IMR-90 (cell line): ENCODE data around the gene MND1.

Experiments
- BHLHE40 ChIP-seq: fragments of 150-350 bp; IDR thresholded peaks from 2 replicates; pipeline ENCODE4 v1.6.1; 2016; ENCODE audit warnings: mild to moderate bottlenecking, low read depth, low read length
- CEBPB ChIP-seq: IDR thresholded peaks from 2 replicates; pipeline ENCODE4 v1.6.1; 2012; ENCODE audit warnings: low read depth, low read length, improper control_type of control experiment
- CHD1 ChIP-seq: IDR thresholded peaks from 2 replicates; pipeline ENCODE4 v1.6.1; 2012; ENCODE audit warnings: low read depth, low read length, improper control_type of control experiment
- CTCF ChIP-seq: conservative IDR thresholded peaks from 2 replicates; pipeline ENCODE4 v1.5.1; 2012; ENCODE audit warnings: mild to moderate bottlenecking, low read depth, low read length, improper control_type of control experiment
- MAFK ChIP-seq: IDR thresholded peaks from 2 replicates; pipeline ENCODE4 v1.6.1; 2012; ENCODE audit warnings: low read depth, low read length, improper control_type of control experiment
- POLR2A ChIP-seq: IDR thresholded peaks from 2 replicates; pipeline ENCODE4 v1.6.1; 2012; ENCODE audit warnings: mild to moderate bottlenecking, low read depth, low read length
- RAD21 ChIP-seq: IDR thresholded peaks from 2 replicates; pipeline ENCODE4 v1.6.1; 2012; ENCODE audit warnings: low read length, improper control_type of control experiment
- RCOR1 ChIP-seq: IDR thresholded peaks from 2 replicates; pipeline ENCODE4 v1.6.1; 2012; ENCODE audit warnings: mild to moderate bottlenecking, low read length, improper control_type of control experiment; ENCODE audit not compliant: insufficient replicate concordance
- SMC3 ChIP-seq: fragments of 150-350 bp; IDR thresholded peaks from 2 replicates; pipeline ENCODE4 v1.6.1; 2016; ENCODE audit warnings: low read depth, mild to moderate bottlenecking, antibody characterized with exemption, low read length, moderate library complexity
- TF ChIP-seq, protein P1 (sequence below): fragments of 150-350 bp; IDR thresholded peaks from 2 replicates; pipeline ENCODE4 v1.6.1; 2017; ENCODE audit warnings: mild to moderate bottlenecking, antibody characterized with exemption, low read length, low read depth

GRCh38 chr4:153464068-153464467, 119.6 kb downstream of the MND1 start:
- TF ChIP-seq CTCF (no peak), RAD21 (no peak), POLR2A (no peak), MAFK (0 out of 2 replicates have a peak, but pooled peaks have one; percentile 18), CHD1 (no peak), SMC3 (no peak), BHLHE40 (no peak), RCOR1 (no peak), CEBPB (no peak)
- TF ChIP-seq, protein P1, sequence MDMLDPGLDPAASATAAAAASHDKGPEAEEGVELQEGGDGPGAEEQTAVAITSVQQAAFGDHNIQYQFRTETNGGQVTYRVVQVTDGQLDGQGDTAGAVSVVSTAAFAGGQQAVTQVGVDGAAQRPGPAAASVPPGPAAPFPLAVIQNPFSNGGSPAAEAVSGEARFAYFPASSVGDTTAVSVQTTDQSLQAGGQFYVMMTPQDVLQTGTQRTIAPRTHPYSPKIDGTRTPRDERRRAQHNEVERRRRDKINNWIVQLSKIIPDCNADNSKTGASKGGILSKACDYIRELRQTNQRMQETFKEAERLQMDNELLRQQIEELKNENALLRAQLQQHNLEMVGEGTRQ, result no peak
